GM21576 (cell line): Measurements from ENCODE around the gene KLHDC7B.

Source experiments
- ATAC-seq: cut with Tn5 transposase; IDR thresholded peaks from one replicate; pipeline ENCODE4 v1.9.1; 2021; ENCODE audit warnings: mild to moderate bottlenecking, moderate library complexity; ENCODE audit not compliant: unreplicated experiment

KLHDC7B gene

GRCh38 chr22:50571264-50572175 lies 25.8 kb downstream of the KLHDC7B start:
- ATAC-seq = no peak

GRCh38 chr22:50572965-50573364 lies 27.3 kb downstream of the KLHDC7B start:
- no peak for ATAC-seq

- no peak for ATAC-seq
Observed at GRCh38 chr22:50573491-50574382, 28.0 kb downstream of the KLHDC7B start.

- no peak for ATAC-seq
Observed at GRCh38 chr22:50574383-50574755, 28.7 kb downstream of the KLHDC7B start.

- ATAC-seq = no peak
Observed at GRCh38 chr22:50575426-50575941, 29.8 kb downstream of the KLHDC7B start.

GRCh38 chr22:50576070-50576469 lies 30.4 kb downstream of the KLHDC7B start:
- ATAC-seq = no peak

GRCh38 chr22:50576806-50577696 lies 31.4 kb downstream of the KLHDC7B start:
- ATAC-seq = no peak

- ATAC-seq = no peak
Observed at GRCh38 chr22:50577697-50577986, 31.9 kb downstream of the KLHDC7B start.

GRCh38 chr22:50577987-50578775 lies 32.5 kb downstream of the KLHDC7B start, which contains the start of gene CPT1B:
TSS of gene CPT1B (minus strand) at chr22:50578427. CDS start at chr22:50577915, 512 bp downstream.
- no peak for ATAC-seq

- no peak for ATAC-seq
Observed at GRCh38 chr22:50578776-50579310, 33.1 kb downstream of the KLHDC7B start.

GRCh38 chr22:50579752-50580151 lies 34.1 kb downstream of the KLHDC7B start:
- no peak for ATAC-seq

- ATAC-seq = no peak
Observed at GRCh38 chr22:50581031-50581949, 35.6 kb downstream of the KLHDC7B start.

GRCh38 chr22:50581950-50582492 lies 36.3 kb downstream of the KLHDC7B start:
- ATAC-seq = peak; percentile 25

GRCh38 chr22:50582493-50583293 lies 37.0 kb downstream of the KLHDC7B start, which contains the start of gene CHKB:
TSS of gene CHKB (minus strand) at chr22:50582849. CDS start at chr22:50582781, 68 bp downstream.
- peak; percentile 85 for ATAC-seq

- peak; percentile 23 for ATAC-seq
Observed at GRCh38 chr22:50583294-50583861, 37.7 kb downstream of the KLHDC7B start.

- no peak for ATAC-seq
Observed at GRCh38 chr22:50584106-50585096, 38.7 kb downstream of the KLHDC7B start.
